ENCODE data around the gene EDIL3.

DNA sequence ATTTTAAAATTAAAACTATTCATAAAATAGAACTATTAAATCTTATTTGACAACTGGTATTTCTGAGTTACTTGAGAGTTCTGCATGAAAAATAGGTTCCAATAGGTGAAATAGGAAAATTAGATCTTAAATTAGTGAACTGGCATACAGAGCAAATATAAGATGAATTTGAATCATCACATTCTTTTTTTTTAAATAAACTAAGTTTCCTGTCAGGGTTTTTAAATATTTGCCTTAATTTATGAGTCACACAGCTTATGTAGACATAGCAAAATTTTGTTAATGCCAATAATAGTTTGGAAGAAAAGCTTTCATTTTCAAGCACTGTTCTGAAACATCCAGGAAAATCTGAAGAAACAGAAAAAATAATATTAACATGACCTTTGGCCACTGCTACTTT, 352.4 kb downstream of the EDIL3 start:
- TF ChIP-seq, protein P1, sequence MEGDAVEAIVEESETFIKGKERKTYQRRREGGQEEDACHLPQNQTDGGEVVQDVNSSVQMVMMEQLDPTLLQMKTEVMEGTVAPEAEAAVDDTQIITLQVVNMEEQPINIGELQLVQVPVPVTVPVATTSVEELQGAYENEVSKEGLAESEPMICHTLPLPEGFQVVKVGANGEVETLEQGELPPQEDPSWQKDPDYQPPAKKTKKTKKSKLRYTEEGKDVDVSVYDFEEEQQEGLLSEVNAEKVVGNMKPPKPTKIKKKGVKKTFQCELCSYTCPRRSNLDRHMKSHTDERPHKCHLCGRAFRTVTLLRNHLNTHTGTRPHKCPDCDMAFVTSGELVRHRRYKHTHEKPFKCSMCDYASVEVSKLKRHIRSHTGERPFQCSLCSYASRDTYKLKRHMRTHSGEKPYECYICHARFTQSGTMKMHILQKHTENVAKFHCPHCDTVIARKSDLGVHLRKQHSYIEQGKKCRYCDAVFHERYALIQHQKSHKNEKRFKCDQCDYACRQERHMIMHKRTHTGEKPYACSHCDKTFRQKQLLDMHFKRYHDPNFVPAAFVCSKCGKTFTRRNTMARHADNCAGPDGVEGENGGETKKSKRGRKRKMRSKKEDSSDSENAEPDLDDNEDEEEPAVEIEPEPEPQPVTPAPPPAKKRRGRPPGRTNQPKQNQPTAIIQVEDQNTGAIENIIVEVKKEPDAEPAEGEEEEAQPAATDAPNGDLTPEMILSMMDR (IDR thresholded peaks at IDR 0.05): no peak
- TF ChIP-seq POLR2A (IDR thresholded peaks at IDR 0.05): no peak
- TF ChIP-seq EP300 (IDR thresholded peaks at IDR 0.05; ENCODE audit: low read depth): no peak
